GM18508 (cell line): ENCODE measurements around the gene RABEPK.
A peak's percentile ranks its signal among the peaks of the same experiment; 100 is the strongest.
"Not testable (repeated sequence)": the region's sequence is repeated elsewhere in the genome, so short reads cannot be mapped to it uniquely, and the experiment has no call there.

Source experiments
- ATAC-seq: cut with Tn5 transposase; IDR thresholded peaks from one replicate; pipeline ENCODE4 v1.9.1; 2021; ENCODE audit warnings: moderate number of reproducible peaks; ENCODE audit not compliant: insufficient read depth, unreplicated experiment

RABEPK gene

GRCh38 chr9:125200216-125201047 is at the start of gene RABEPK:
TSS of gene RABEPK (plus strand) at chr9:125200542. CDS start at chr9:125203014, 2,472 bp downstream.
- peak; percentile 83 for ATAC-seq

GRCh38 chr9:125151730-125152129 is 48.6 kb upstream of the RABEPK start:
- no peak for ATAC-seq

- ATAC-seq = no peak
Observed at GRCh38 chr9:125153712-125154367, 46.5 kb upstream of the RABEPK start.

GRCh38 chr9:125156551-125156950 is 43.8 kb upstream of the RABEPK start:
- no peak for ATAC-seq

- no peak for ATAC-seq
Observed at GRCh38 chr9:125160750-125161149, 39.6 kb upstream of the RABEPK start.

- ATAC-seq = no peak
Observed at GRCh38 chr9:125161284-125161918, 38.9 kb upstream of the RABEPK start.

- not testable (repeated sequence) for ATAC-seq
Observed at GRCh38 chr9:125162891-125163290, 37.5 kb upstream of the RABEPK start.

GRCh38 chr9:125166762-125167161 is 33.6 kb upstream of the RABEPK start:
- no peak for ATAC-seq

GRCh38 chr9:125169895-125170294 is 30.4 kb upstream of the RABEPK start:
- no peak for ATAC-seq

- ATAC-seq = no peak
Observed at GRCh38 chr9:125172031-125172755, 28.1 kb upstream of the RABEPK start.

- no peak for ATAC-seq
Observed at GRCh38 chr9:125176636-125177035, 23.7 kb upstream of the RABEPK start.

GRCh38 chr9:125177888-125178287 is 22.5 kb upstream of the RABEPK start:
- no peak for ATAC-seq

GRCh38 chr9:125179776-125180175 is 20.6 kb upstream of the RABEPK start:
- not testable (repeated sequence) for ATAC-seq

- ATAC-seq = no peak
Observed at GRCh38 chr9:125180876-125181275, 19.5 kb upstream of the RABEPK start.

GRCh38 chr9:125181756-125182155 is 18.6 kb upstream of the RABEPK start:
- ATAC-seq = not testable (repeated sequence)

- ATAC-seq = no peak
Observed at GRCh38 chr9:125183054-125183453, 17.3 kb upstream of the RABEPK start.

- no peak for ATAC-seq
Observed at GRCh38 chr9:125183561-125183960, 16.8 kb upstream of the RABEPK start.

- no peak for ATAC-seq
Observed at GRCh38 chr9:125189011-125189360, 11.4 kb upstream of the RABEPK start.

- ATAC-seq = peak; percentile 80
Observed at GRCh38 chr9:125189361-125190289, 10.7 kb upstream of the RABEPK start, which contains the start of gene PPP6C. TSS of gene PPP6C (minus strand) at chr9:125189803. CDS start at chr9:125189718, 85 bp downstream.
